Chondrocyte (in vitro differentiated cells): ENCODE data around the gene LANCL1. TPM values are rescaled to one million over a fixed set of nuclear protein-coding genes. Genes with fewer than 3 reads are reported as not detected.
"Not testable (repeated sequence)": the region's sequence is repeated elsewhere in the genome, so short reads cannot be mapped to it uniquely, and the experiment has no call there.

Source experiments
- DNase-seq: peaks from one replicate; pipeline ENCODE4 v3.0.0; 2021; ENCODE audit warnings: mixed read lengths, low spot score
- H3K27ac Mint-ChIP-seq: one replicate; pipeline ENCODE4 v1.8.0; 2021; ENCODE audit warnings: mild to moderate bottlenecking, moderate library complexity, mixed read lengths; ENCODE audit not compliant: unreplicated experiment
- H3K27me3 Mint-ChIP-seq: 2 replicates; pipeline ENCODE4 v1.8.0; 2021; ENCODE audit warnings: low read depth, mixed read lengths
- H3K36me3 Mint-ChIP-seq: 2 replicates; pipeline ENCODE4 v1.8.0; 2021; ENCODE audit warnings: low read depth, mixed read lengths
- H3K4me1 Mint-ChIP-seq: 2 replicates; pipeline ENCODE4 v1.8.0; 2021; ENCODE audit warnings: low read depth, mild to moderate bottlenecking, mixed read lengths
- H3K4me3 Mint-ChIP-seq: one replicate; pipeline ENCODE4 v1.8.0; 2021; ENCODE audit warnings: mild to moderate bottlenecking, moderate library complexity, mixed read lengths; ENCODE audit not compliant: unreplicated experiment
- H3K9me3 Mint-ChIP-seq: 2 replicates; pipeline ENCODE4 v1.8.0; 2021; ENCODE audit warnings: low read depth, mixed read lengths
- CTCF ChIP-seq: fragments of 200-600 bp; sonication (generic); IDR thresholded peaks from 2 replicates; pipeline ENCODE4 v1.5.0; 2021; ENCODE audit warnings: antibody characterized with exemption, mild to moderate bottlenecking, moderate library complexity
- total RNA-seq: library from RNA; stranded (reverse); gene quantifications from 3 replicates; pipeline ENCODE4 v1.2.1, GENCODE V29; 2021

The LANCL1 gene
- total RNA-seq, 1 donor from 2014 or later, result 52.1 TPM

GRCh38 chr2:210452194-210452593, 24.4 kb downstream of the LANCL1 start:
- no peaks in the 10 kb centered on the region for H3K27me3 Mint-ChIP-seq
- no peak for TF ChIP-seq CTCF
- no peak overlapping the region for H3K27ac Mint-ChIP-seq
- no peak overlapping the region for H3K4me3 Mint-ChIP-seq
- no peaks in the 10 kb centered on the region for H3K4me1 Mint-ChIP-seq
- no peak for DNase-seq
- H3K36me3 Mint-ChIP-seq, result peaks cover 41% of the 10 kb centered on the region
- H3K9me3 Mint-ChIP-seq, result peaks cover 26% of the 10 kb centered on the region

- peaks cover 45% of the 10 kb centered on the region for H3K36me3 Mint-ChIP-seq
- not testable (repeated sequence) for H3K27me3 Mint-ChIP-seq, H3K4me3 Mint-ChIP-seq, H3K27ac Mint-ChIP-seq, DNase-seq, H3K4me1 Mint-ChIP-seq
- H3K9me3 Mint-ChIP-seq, result peaks cover 33% of the 10 kb centered on the region
These were observed 25.6 kb downstream of the LANCL1 start for GRCh38 chr2:210450942-210451341.

- no peak for DNase-seq
- H3K4me3 Mint-ChIP-seq, result no peak overlapping the region
- H3K9me3 Mint-ChIP-seq, result peaks cover 30% of the 10 kb centered on the region
- H3K36me3 Mint-ChIP-seq, result peaks cover 33% of the 10 kb centered on the region
- TF ChIP-seq CTCF, result no peak
- H3K4me1 Mint-ChIP-seq, result no peaks in the 10 kb centered on the region
- H3K27me3 Mint-ChIP-seq, result no peaks in the 10 kb centered on the region
- no peak overlapping the region for H3K27ac Mint-ChIP-seq
These were observed 30.8 kb downstream of the LANCL1 start for GRCh38 chr2:210445732-210446131.

GRCh38 chr2:210445116-210445707, 31.3 kb downstream of the LANCL1 start:
- no peak for DNase-seq
- Mint-ChIP-seq H3K36me3 (peaks cover 28% of the 10 kb centered on the region), H3K4me3 (no peak overlapping the region), H3K9me3 (peaks cover 25% of the 10 kb centered on the region), H3K27ac (no peak overlapping the region), H3K4me1 (no peaks in the 10 kb centered on the region), H3K27me3 (no peaks in the 10 kb centered on the region)
- TF ChIP-seq CTCF, result peak; percentile 93

GRCh38 chr2:210443527-210443926, 33.0 kb downstream of the LANCL1 start:
- Mint-ChIP-seq H3K4me3 (no peak overlapping the region), H3K27me3 (no peaks in the 10 kb centered on the region), H3K9me3 (peaks cover 21% of the 10 kb centered on the region), H3K4me1 (no peaks in the 10 kb centered on the region), H3K27ac (no peak overlapping the region), H3K36me3 (peaks cover 24% of the 10 kb centered on the region)
- no peak for TF ChIP-seq CTCF
- no peak for DNase-seq

- no peak for TF ChIP-seq CTCF
- peaks cover 14% of the 10 kb centered on the region for H3K9me3 Mint-ChIP-seq
- H3K4me1 Mint-ChIP-seq, result no peaks in the 10 kb centered on the region
- peaks cover 20% of the 10 kb centered on the region for H3K36me3 Mint-ChIP-seq
- DNase-seq, result no peak
- no peak overlapping the region for H3K4me3 Mint-ChIP-seq
- no peak overlapping the region for H3K27ac Mint-ChIP-seq
- H3K27me3 Mint-ChIP-seq, result no peaks in the 10 kb centered on the region
These were observed 33.7 kb downstream of the LANCL1 start for GRCh38 chr2:210442878-210443277.
